Upper lobe of right lung (tissue), 1 donor: Measurements from ENCODE around the gene NAXD. TPM values are rescaled to one million over a fixed set of nuclear protein-coding genes. Genes with fewer than 3 reads are reported as not detected.

ENCODE experiments used
- ATAC-seq: fragments of 200-7000 bp; cut with Tn5 transposase; one replicate; pipeline ENCODE4 v1.9.1; 2020; ENCODE audit warnings: mild to moderate bottlenecking, moderate library complexity
- DNase-seq: peaks from one replicate; pipeline ENCODE4 v3.0.0-alpha.2; 2020
- H3K27ac ChIP-seq: fragments of 200-600 bp; one replicate; pipeline ENCODE4 v1.8.0; 2022
- H3K27me3 ChIP-seq: fragments of 200-600 bp; one replicate; pipeline ENCODE4 v1.8.0; 2022; ENCODE audit warnings: mild to moderate bottlenecking
- H3K36me3 ChIP-seq: fragments of 200-600 bp; one replicate; pipeline ENCODE4 v1.8.0; 2022
- H3K4me1 ChIP-seq: fragments of 200-600 bp; one replicate; pipeline ENCODE4 v1.8.0; 2022
- H3K4me3 ChIP-seq: fragments of 200-600 bp; one replicate; pipeline ENCODE4 v1.8.0; 2022; ENCODE audit warnings: mild to moderate bottlenecking
- H3K9me3 ChIP-seq: fragments of 200-600 bp; one replicate; pipeline ENCODE4 v1.8.0; 2022
- intact Hi-C: fragments of 100-400 bp; cut with DNase I; formaldehyde crosslinking; loops from one replicate; pipeline ENCODE4 v1.11.0; 2022
- total RNA-seq: library from RNA; stranded (reverse); fragmentation: NEBNext Ultra II Directional; extraction: Animal tissue kit (Norgen Biotek cat#: 25700); gene quantifications from one replicate; pipeline ENCODE4 v1.2.1, GENCODE V29; 2021
- TF ChIP-seq, protein P1 (sequence below): fragments of 200-600 bp; IDR thresholded peaks from one replicate; pipeline ENCODE4 v1.8.0; 2022; ENCODE audit warnings: antibody characterized with exemption
- donor health status: DM: no; HTN: yes; CAD: no; lungs with severe emphysema.

The NAXD gene
- total RNA-seq, 1 donor from 2014 or later = 32.2 TPM

- no peak for DNase-seq
- peaks cover 22% of the 10 kb centered on the region for H3K4me1 ChIP-seq
- intact Hi-C loops = no loop called here
- no peaks in the 10 kb centered on the region for H3K27me3 ChIP-seq
- TF ChIP-seq, protein P1, sequence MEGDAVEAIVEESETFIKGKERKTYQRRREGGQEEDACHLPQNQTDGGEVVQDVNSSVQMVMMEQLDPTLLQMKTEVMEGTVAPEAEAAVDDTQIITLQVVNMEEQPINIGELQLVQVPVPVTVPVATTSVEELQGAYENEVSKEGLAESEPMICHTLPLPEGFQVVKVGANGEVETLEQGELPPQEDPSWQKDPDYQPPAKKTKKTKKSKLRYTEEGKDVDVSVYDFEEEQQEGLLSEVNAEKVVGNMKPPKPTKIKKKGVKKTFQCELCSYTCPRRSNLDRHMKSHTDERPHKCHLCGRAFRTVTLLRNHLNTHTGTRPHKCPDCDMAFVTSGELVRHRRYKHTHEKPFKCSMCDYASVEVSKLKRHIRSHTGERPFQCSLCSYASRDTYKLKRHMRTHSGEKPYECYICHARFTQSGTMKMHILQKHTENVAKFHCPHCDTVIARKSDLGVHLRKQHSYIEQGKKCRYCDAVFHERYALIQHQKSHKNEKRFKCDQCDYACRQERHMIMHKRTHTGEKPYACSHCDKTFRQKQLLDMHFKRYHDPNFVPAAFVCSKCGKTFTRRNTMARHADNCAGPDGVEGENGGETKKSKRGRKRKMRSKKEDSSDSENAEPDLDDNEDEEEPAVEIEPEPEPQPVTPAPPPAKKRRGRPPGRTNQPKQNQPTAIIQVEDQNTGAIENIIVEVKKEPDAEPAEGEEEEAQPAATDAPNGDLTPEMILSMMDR = no peak
- peak overlapping the region; percentile 91 for H3K27ac ChIP-seq
- peak overlapping the region; percentile 94 for H3K4me3 ChIP-seq
- H3K36me3 ChIP-seq = no peaks in the 10 kb centered on the region
- ATAC-seq = no peak
- no peaks in the 10 kb centered on the region for H3K9me3 ChIP-seq
Measured at GRCh38 chr13:110615005-110615321, 382 bp upstream of the NAXD start.

- ATAC-seq (peak; percentile 49), DNase-seq (no peak)
- Histone ChIP-seq H3K9me3 (no peaks in the 10 kb centered on the region), H3K27ac (peak overlapping the region; percentile 91), H3K36me3 (no peaks in the 10 kb centered on the region), H3K27me3 (no peaks in the 10 kb centered on the region), H3K4me3 (peak overlapping the region; percentile 94), H3K4me1 (peaks cover 22% of the 10 kb centered on the region)
- intact Hi-C loops = no loop called here
- TF ChIP-seq, protein P1 = no peak
Measured at GRCh38 chr13:110616103-110617101, 1.1 kb downstream of the NAXD start.

GRCh38 chr13:110617321-110618072 lies 2.2 kb downstream of the NAXD start:
- peaks cover 22% of the 10 kb centered on the region for H3K4me1 ChIP-seq
- intact Hi-C loops = no loop called here
- TF ChIP-seq, protein P1 = no peak
- DNase-seq (no peak), ATAC-seq (no peak)
- peak overlapping the region; percentile 94 for H3K4me3 ChIP-seq
- no peaks in the 10 kb centered on the region for H3K27me3 ChIP-seq
- no peak overlapping the region for H3K27ac ChIP-seq
- H3K36me3 ChIP-seq = peaks cover 3% of the 10 kb centered on the region
- no peaks in the 10 kb centered on the region for H3K9me3 ChIP-seq

GRCh38 chr13:110618167-110618566 lies 2.8 kb downstream of the NAXD start:
- no peak for DNase-seq
- intact Hi-C loops = no loop called here
- H3K27me3 ChIP-seq = no peaks in the 10 kb centered on the region
- peaks cover 22% of the 10 kb centered on the region for H3K4me1 ChIP-seq
- TF ChIP-seq, protein P1 = no peak
- H3K36me3 ChIP-seq = peaks cover 10% of the 10 kb centered on the region
- ATAC-seq = no peak
- H3K9me3 ChIP-seq = no peaks in the 10 kb centered on the region
- no peak overlapping the region for H3K27ac ChIP-seq
- no peak overlapping the region for H3K4me3 ChIP-seq

DNA sequence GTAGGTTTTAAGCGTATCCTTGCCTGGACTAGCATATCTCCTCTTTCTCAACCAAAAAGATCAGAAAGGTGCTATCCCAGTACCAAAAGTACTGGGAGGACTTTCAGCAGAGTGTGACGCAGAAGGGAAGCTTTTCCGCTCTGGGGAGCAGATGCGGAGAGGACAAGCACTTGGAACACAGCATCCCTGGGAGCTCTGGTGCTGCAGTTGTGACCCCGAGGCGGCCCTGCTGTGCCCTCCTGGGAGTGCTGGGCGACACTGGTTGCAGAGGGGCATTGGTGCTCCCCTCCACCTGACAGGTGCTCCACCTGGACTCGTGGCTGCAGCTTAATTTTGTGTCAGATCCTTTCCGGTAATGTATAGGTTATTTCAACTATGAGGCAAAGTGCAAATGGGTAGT lies 3.4 kb downstream of the NAXD start:
- peaks cover 16% of the 10 kb centered on the region for H3K36me3 ChIP-seq
- H3K27me3 ChIP-seq = no peaks in the 10 kb centered on the region
- no peak for ATAC-seq
- H3K4me3 ChIP-seq = no peak overlapping the region
- H3K27ac ChIP-seq = no peak overlapping the region
- no peaks in the 10 kb centered on the region for H3K9me3 ChIP-seq
- DNase-seq = no peak
- H3K4me1 ChIP-seq = peaks cover 22% of the 10 kb centered on the region
- TF ChIP-seq, protein P1 = no peak
- intact Hi-C loops = no loop called here
